DMS153 (cell line): ENCODE results near the gene MB21D2.
A peak's percentile ranks its signal among the peaks of the same experiment; 100 is the strongest.
"Not testable (repeated sequence)": the region's sequence is repeated elsewhere in the genome, so short reads cannot be mapped to it uniquely, and the experiment has no call there.

Source experiments
- DNase-seq: peaks from one replicate; lab custom pipeline; 2025; lab: John Stamatoyannopoulos, UW

Gene MB21D2

DNA sequence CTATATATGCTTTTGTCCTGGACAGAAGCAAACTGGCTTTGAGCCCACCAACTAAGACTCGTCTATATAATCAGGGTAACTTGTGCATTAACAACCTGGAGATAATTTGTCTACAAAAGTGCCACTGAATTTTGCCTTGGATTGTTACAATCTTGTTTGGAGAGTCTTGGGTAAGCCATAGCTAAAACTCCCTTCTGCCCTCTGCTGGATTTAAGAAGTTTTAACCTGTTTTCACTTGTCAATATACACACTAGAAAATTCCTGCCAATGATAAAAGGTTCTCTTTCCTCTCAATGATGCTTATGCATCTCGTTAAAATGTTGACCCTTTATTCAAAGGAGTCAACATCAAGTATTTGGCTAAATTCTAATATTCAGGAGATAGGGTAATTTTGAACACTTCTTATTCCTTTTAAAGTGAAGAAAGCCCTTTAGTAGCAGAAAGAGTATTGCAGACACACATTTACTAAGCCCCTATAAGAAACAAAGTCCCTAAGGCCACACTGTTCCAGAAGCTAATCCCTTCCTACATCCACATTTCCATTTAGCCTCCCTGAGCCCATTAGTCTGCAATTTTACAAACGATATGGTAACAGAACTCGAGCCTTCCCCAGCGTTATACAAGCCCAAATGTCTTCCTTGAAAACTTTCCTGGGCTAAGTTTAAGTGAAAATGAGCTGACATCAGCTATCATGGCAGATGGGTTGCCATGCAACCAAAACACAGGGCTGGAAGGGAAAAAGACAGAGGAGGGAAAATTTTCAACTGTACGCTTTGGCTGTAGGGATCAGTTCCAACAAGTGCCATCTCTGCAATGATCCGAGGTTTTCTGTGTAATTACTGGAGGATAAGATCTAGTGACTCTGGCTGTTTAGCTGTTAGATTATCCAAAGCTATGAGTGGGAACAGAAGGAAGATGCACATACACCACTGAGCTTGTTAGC is 114.4 kb downstream of the MB21D2 start:
- DNase-seq = no peak

DNA sequence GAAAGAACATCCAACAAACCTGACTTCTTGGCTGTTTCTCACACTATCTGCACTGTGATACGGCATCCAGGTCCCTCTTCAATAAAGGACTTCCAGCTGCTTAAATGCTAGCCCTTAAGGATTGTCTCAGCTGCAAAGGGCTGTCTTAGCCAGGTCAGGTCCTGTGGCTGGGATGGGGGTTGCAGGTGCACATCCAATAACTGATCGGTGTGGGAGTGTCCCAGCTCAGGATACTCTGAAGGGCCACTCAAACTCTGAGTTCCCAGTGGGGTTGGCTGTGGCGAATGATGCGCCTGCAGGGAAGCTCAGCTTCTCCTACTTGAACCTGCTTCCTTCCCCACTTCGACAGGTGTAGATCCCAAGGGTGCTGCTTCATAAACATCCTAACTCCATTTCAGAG is 115.7 kb downstream of the MB21D2 start:
- no peak for DNase-seq

DNA sequence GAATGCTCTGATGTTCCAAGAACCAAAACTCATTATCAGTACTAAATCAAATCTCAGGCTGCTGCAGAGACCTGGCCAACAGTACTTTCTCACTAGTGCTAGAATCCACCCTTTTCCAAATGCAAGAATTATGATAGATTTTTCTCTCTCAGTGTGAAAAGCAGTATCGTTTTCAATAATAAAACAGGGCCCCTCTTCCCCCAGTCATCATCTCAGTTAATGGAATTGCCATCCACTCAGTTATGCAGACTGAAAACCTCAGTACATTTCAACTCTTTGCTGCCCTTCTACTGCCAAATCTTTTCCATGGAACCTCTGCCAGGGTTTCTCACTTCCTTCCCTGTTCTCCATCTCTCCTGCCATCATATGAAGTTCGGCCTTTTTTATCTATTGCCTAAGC is 117.9 kb downstream of the MB21D2 start:
- DNase-seq = no peak

DNA sequence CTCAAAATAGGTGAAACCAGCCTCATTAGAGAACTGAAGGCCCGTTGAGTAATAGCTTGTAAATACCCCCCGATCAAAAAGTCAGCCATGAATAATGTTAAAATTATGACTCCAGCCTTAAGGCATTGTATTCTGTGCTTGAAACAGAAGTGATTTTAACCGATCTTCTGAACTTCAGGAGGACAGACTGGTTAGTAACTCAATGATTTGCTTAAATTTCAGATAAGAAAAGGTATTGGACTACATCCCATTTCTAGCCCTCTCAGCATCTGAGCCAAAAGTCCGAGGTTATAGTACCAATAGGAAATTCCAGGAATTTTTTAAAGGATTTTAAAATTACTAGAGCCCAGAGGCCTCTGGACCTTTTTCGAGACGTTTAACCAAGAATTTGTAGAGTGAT is 122.6 kb downstream of the MB21D2 start:
- no peak for DNase-seq

DNA sequence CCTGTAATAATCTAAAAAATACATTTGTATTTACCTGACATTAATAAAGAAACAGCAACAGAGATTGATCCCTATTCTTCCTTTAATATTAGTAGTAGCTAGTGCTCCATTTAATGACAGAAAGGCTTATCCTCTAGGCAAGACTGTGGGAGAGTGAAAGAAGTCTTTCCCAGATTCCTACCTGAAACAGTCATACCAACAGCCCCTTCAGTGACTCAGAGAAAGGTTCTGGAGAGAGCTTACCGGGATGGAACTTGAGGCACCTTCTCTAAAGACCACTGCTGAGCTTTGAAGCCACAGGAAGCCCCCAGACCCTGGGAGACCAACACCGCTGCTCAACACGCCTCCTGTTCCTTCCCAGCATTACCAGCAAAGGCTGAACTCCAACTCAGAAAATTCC is 123.4 kb downstream of the MB21D2 start:
- DNase-seq = no peak

DNA sequence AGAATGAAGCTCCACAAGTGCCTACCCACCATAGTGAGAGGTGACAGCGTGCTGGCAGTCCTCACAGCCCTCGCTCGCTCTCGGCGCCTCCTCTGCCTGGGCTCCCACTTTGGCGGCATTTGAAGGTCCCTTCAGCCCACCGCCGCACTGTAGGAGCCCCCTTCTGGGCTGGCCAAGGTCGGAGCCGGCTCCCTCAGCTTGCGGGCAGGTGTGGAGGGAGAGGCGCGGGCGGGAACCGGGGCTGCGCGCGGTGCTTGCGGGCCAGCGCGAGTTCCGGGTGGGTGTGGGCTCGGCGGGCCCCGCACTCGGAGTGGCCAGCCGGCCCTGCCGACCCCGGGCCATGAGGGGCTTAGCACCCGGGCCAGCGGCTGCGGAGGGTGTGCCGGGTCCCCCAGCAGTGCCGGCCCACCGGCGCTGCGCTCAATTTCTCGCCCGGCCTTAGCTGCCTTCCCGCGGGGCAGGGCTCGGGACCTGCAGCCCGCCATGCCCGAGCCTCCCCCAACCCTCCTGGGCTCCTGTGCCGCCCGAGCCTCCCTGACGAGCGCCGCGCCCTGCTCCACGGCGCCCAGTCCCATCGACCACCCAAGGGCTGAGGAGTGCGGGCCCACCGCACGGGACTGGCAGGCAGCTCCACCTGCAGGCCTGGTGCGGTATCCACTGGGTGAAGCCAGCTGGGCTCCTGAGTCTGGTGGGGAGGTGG is 128.7 kb downstream of the MB21D2 start:
- DNase-seq = not testable (repeated sequence)

DNA sequence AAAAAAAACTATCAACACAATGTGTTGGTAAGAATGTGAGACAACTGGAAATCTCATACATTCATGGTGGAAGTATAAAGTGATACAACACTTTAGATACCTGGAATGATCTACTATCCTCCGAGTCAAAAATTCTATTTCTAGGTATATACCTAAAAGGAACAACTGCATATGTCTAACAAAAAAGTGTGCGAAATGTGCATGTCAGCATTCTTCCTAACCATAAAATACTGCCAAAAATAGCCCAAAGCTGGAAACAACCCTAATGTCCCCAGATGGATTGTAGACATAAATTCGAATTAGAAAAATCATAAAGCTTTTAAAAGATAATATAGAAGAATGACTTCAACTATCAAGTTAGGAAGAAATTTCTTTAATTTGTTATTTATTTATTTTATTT is 139.1 kb downstream of the MB21D2 start:
- DNase-seq = no peak

DNA sequence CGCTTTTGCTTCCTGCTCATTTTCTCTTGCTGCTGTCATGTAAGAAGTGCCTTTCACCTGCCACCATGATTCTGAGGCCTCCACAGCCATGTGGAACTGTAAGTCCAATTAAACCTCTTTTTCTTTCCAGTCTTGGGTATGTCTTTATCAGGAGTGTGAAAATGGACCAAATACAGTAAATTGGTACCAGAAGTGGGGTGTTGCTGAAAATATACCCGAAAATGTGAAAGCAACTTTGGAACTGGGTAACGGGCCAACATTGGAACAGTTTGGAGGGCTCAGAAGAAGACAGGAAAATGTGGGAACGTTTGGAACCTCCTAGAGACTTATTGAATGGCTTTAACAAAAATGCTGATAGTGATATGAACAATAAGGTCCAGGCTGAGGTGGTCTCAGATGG is 143.3 kb downstream of the MB21D2 start:
- DNase-seq = not testable (repeated sequence)

DNA sequence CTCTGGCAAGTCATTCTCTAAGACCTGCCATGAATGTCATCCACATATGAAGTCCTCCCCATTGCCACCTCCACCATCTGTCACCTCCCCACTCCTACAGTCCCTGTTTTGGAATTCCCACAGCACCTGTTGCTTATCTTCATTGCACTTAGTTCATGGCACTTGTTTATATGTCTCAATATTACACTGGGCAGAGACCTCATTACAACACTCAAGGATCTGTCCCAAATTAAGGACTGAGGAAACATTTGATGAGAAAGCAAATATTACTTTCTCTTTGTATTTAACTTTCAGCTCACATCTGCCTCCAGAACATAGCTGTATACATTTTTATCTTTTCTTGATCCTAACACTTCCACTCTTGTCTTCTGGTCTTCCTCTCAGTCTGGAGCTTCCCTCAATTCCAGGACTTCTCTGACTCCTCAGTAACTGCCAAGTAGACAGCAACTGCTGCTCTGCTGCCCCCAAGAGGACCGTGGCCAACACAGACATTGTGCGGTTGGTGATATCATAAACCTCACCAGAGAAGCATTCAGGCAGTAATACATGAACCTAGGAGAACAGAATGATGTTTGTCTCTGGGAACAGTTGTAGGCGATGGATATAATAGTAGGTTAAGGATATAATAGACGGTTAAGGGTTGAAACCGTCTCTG is 145.3 kb downstream of the MB21D2 start:
- peak; percentile 6 for DNase-seq

DNA sequence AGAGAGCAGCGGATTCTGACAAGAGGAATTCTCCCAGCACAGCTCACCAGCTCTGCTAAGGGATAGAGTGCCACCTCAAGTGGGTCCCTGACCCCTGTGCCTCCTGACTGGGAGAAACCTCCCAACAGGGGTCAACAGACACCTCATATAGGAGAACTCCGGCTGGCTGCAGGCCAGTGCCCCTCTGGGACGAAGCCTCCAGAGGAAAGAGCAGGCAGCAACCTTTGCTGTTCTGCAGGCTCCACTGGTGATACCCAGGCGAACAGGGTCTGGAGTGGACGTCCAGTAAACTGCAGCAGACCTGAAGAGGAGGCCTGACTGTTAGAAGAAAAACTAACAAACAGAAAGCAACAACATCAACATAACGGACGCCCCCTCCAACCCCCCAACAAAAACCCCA is 159.0 kb downstream of the MB21D2 start:
- DNase-seq = no peak

DNA sequence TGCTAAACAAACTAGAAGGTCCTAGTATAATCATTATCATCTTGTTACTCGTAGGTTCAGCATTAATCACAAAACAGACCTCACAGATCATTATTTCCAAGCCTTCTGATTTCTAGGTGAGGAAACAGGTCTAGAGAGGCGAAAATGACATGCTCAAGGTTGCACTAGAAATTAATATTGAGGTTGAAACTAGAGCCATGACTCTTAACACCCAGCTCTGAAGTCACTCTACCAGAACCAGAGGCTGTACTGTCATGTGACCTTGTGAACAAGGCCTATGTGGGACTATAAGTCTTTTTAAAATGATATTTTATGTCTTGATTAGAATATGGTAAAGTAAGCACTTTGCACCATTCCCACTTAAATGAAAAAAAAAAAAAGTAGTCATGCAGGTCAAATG is 166.5 kb downstream of the MB21D2 start:
- DNase-seq = no peak

DNA sequence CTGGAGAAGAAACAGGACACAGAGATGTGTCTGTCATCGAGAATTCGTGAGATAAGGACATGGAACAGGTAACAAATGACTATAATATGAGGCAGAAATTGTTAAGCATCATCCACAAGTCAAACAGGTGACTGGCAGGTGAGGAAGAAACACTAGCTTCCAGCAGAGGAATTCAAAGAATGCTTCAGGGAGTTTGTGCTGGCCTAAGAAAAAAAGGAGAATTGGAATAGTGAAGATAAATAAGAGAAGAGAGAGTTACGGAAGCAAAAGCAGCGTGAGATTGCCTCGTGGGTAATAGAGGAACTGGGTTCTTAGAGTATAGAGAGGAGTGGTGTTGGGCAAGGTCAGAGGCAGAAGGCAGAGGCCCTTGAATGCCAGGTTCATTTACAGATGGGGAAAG is 167.5 kb downstream of the MB21D2 start:
- no peak for DNase-seq

DNA sequence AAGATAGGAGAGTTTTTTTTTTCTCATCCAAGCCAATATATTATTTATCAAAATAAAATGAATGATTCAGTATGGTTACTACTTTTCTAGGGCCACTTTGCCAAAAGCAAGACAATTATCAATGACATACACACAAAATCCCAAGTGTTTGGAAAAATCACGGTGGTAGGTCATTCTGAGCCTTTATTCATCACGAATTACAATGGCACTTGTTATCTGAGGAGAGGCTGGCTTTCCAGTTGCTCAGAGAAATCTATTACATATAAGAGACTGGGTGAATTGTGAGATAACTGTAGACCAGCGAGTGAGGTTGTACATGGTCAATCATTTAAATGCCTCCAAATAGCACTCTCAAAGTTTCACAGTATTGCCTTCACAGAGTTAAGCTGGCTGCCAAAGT is 169.9 kb downstream of the MB21D2 start:
- no peak for DNase-seq

DNA sequence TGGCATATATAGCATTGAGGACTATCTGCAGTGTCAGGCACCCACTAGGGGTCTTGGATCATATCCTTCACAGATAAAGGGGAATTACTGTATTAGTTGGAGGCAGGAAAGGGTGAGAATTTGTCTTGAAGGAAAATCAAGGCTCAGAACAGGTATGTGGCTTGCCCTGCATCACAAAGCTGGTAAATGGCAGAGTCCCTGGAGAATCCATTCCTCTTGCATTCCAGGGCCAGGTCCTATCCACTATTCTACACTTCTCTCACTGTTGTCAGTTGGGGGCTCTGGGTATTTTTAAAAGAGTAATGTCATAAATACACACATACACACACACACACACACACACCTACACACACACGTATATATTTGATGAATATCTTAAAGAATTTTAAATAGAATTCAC is 170.5 kb downstream of the MB21D2 start:
- DNase-seq = no peak
